ENCODE results near the gene AAMP.
"Not testable (repeated sequence)": the region's sequence is repeated elsewhere in the genome, so short reads cannot be mapped to it uniquely, and the experiment has no call there.

The AAMP gene

GRCh38 chr2:218269900-218270720 lies at the start of gene AAMP, which contains the start of gene PNKD:
Gene AAMP (minus strand): TSS chr2:218270137. CDS start chr2:218270086, 51 bp downstream.
Gene PNKD (plus strand): TSS chr2:218270519. CDS start chr2:218270536, 17 bp downstream.
- peak; percentile 100 for DNase-seq

GRCh38 chr2:218318241-218318640 lies 48.3 kb upstream of the AAMP start:
- no peak for DNase-seq

GRCh38 chr2:218317835-218318234 lies 47.9 kb upstream of the AAMP start:
- no peak for DNase-seq

- no peak for DNase-seq
Observed at GRCh38 chr2:218317303-218317630, 47.3 kb upstream of the AAMP start.

GRCh38 chr2:218315397-218315796 lies 45.5 kb upstream of the AAMP start:
- DNase-seq = no peak

- DNase-seq = not testable (repeated sequence)
Observed at GRCh38 chr2:218314764-218315163, 44.8 kb upstream of the AAMP start.

GRCh38 chr2:218313356-218313755 lies 43.4 kb upstream of the AAMP start:
- DNase-seq = no peak

GRCh38 chr2:218312267-218312756 lies 42.4 kb upstream of the AAMP start:
- DNase-seq = no peak

GRCh38 chr2:218311541-218312266 lies 41.8 kb upstream of the AAMP start:
- DNase-seq = not testable (repeated sequence)

- DNase-seq = no peak
Observed at GRCh38 chr2:218310853-218311540, 41.1 kb upstream of the AAMP start.

GRCh38 chr2:218307415-218308090 lies 37.6 kb upstream of the AAMP start:
- peak; percentile 6 for DNase-seq

GRCh38 chr2:218306184-218306920 lies 36.4 kb upstream of the AAMP start:
- DNase-seq = peak; percentile 3

GRCh38 chr2:218305383-218305782 lies 35.4 kb upstream of the AAMP start:
- peak; percentile 7 for DNase-seq

GRCh38 chr2:218301176-218301819 lies 31.4 kb upstream of the AAMP start:
- DNase-seq = peak; percentile 79

GRCh38 chr2:218300141-218300540 lies 30.2 kb upstream of the AAMP start:
- peak; percentile 1 for DNase-seq

- peak; percentile 20 for DNase-seq
Observed at GRCh38 chr2:218298314-218298875, 28.5 kb upstream of the AAMP start.

GRCh38 chr2:218296847-218297246 lies 26.9 kb upstream of the AAMP start:
- peak; percentile 23 for DNase-seq

- peak; percentile 12 for DNase-seq
Observed at GRCh38 chr2:218296200-218296599, 26.3 kb upstream of the AAMP start.

GRCh38 chr2:218295029-218295428 lies 25.1 kb upstream of the AAMP start:
- no peak for DNase-seq

GRCh38 chr2:218294430-218295022 lies 24.6 kb upstream of the AAMP start:
- peak; percentile 12 for DNase-seq

All from left hindlimb (tissue), 1 donor.